ENCODE data around the gene SASH1. TPM values are rescaled to one million over a fixed set of nuclear protein-coding genes. Genes with fewer than 3 reads are reported as not detected.

The SASH1 gene
- total RNA-seq, 1 experiment from 2014 or later: 11.7 TPM

- TF ChIP-seq CTCF (IDR thresholded peaks at IDR 0.05 in 2 of 3, conservative IDR thresholded peaks at IDR 0.05 in 1 of 3; ENCODE audit: borderline replicate concordance in 1 of 3, insufficient read depth in 1 of 3, low read depth in 2 of 3, low read length in 2 of 3) (no peak), ZNF274 (IDR thresholded peaks at IDR 0.05; ENCODE audit: low read depth, low read length) (no peak), CEBPB (IDR thresholded peaks at IDR 0.05; ENCODE audit: low read depth) (no peak), MAX (IDR thresholded peaks at IDR 0.05) (no peak), EZH2phosphoT487 (IDR thresholded peaks at IDR 0.05; ENCODE audit: borderline replicate concordance) (no peak)
These were observed 74.4 kb downstream of the SASH1 start (continued) for GRCh38 chr6:148417045-148417444.

GRCh38 chr6:148419430-148419829, 76.8 kb downstream of the SASH1 start:
- ATAC-seq (no peak), DNase-seq (ENCODE audit: low read depth, low spot score) (no peak)
- TF ChIP-seq TCF7L2 (IDR thresholded peaks at IDR 0.05; ENCODE audit: borderline replicate concordance, extremely low read depth, insufficient read depth, insufficient read length) (no peak), CEBPB (IDR thresholded peaks at IDR 0.05; ENCODE audit: low read depth) (no peak), SP1 (IDR thresholded peaks at IDR 0.05; ENCODE audit: low read depth) (no peak), YY1 (IDR thresholded peaks at IDR 0.05; ENCODE audit: extremely low read depth, insufficient replicate concordance, low read depth, low read length) (no peak), MAX (IDR thresholded peaks at IDR 0.05) (no peak), ZFX (IDR thresholded peaks at IDR 0.05) (no peak), ZBTB33 (IDR thresholded peaks at IDR 0.05; ENCODE audit: extremely low read depth, insufficient replicate concordance, low read length) (no peak), POLR2A (IDR thresholded peaks at IDR 0.05; ENCODE audit: borderline replicate concordance, extremely low read depth, insufficient read depth, insufficient read length) (no peak)
- RAD21 ChIA-PET (ENCODE audit: low non-redundant PET in 1 of 2, low total read pairs in 2 of 2, uncharacterized antibody in 2 of 2, unreplicated experiment in 2 of 2): no interaction called here
- Histone ChIP-seq H3K4me3 (replicated peaks in 1 of 2; ENCODE audit: low read depth in 1 of 2, low read length in 2 of 2) (no peak overlapping the region), H2AFZ (ENCODE audit: low read depth, low read length, poor library complexity, severe bottlenecking) (no peak overlapping the region), H3K4me1 (ENCODE audit: control insufficient read depth in 1 of 2, insufficient read depth in 2 of 2, low read length in 2 of 2) (peaks cover 5 to 6% of the 10 kb centered on the region in 2 experiments; a peak in 2 of 4 replicates), H3K36me3 (ENCODE audit: control insufficient read depth in 1 of 2, insufficient read depth in 2 of 2, low read length in 2 of 2) (no peaks in the 10 kb centered on the region), H3K27ac (ENCODE audit: low read depth, low read length) (no peak overlapping the region), H3K9me2 (ENCODE audit: insufficient read depth) (no peaks in the 10 kb centered on the region), H3K27me3 (ENCODE audit: insufficient read depth, low read length) (no peaks in the 10 kb centered on the region), H3K4me2 (ENCODE audit: low read length) (no peak overlapping the region), H4K20me1 (ENCODE audit: insufficient read depth) (no peaks in the 10 kb centered on the region), H3K79me2 (ENCODE audit: insufficient read depth, low read length) (no peaks in the 10 kb centered on the region), H3K9ac (ENCODE audit: low read length) (no peak overlapping the region), H3K9me3 (ENCODE audit: control insufficient read depth in 1 of 2, insufficient read depth in 1 of 2, low read depth in 1 of 2, low read length in 2 of 2) (no peaks in the 10 kb centered on the region)
- CTCF ChIA-PET: no interaction called here
- POLR2A ChIA-PET: no interaction called here
- no TSS peak for BruUV-seq (replicated peaks)
- intact Hi-C loops (cut with micrococcal nuclease): no loop called here
